ENCODE data around the gene STATH.

DNA sequence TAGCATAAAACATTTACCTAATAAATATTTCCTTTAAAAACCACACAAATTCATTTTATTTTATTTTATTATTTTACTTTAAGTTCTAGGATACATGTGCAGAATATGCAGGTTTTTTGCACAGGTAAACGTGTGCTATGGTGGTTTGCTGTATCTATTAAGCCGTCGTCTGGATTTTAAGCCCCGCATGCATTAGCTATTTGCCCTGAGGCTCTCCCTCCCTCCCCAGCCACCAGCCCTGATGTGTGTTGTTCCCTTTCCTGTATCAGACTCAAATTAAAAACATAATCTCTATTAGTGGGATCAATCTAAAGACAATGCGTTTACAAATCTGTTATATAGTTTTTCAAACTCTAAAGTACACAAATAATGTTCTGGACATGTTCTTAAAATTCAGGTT, 31.2 kb downstream of the STATH start:
- no peak for TF ChIP-seq POLR2A (IDR thresholded peaks at IDR 0.05)
- TF ChIP-seq, protein P1, sequence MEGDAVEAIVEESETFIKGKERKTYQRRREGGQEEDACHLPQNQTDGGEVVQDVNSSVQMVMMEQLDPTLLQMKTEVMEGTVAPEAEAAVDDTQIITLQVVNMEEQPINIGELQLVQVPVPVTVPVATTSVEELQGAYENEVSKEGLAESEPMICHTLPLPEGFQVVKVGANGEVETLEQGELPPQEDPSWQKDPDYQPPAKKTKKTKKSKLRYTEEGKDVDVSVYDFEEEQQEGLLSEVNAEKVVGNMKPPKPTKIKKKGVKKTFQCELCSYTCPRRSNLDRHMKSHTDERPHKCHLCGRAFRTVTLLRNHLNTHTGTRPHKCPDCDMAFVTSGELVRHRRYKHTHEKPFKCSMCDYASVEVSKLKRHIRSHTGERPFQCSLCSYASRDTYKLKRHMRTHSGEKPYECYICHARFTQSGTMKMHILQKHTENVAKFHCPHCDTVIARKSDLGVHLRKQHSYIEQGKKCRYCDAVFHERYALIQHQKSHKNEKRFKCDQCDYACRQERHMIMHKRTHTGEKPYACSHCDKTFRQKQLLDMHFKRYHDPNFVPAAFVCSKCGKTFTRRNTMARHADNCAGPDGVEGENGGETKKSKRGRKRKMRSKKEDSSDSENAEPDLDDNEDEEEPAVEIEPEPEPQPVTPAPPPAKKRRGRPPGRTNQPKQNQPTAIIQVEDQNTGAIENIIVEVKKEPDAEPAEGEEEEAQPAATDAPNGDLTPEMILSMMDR (IDR thresholded peaks at IDR 0.05), result no peak
